Transverse colon (tissue), 4 donors: ENCODE results near the gene TRIM68. TPM values are rescaled to one million over a fixed set of nuclear protein-coding genes. Genes with fewer than 3 reads are reported as not detected.

Experiments used
- DNase-seq: peaks from one replicate; pipeline ENCODE4 v3.0.0-alpha.2; 2019
- H3K27ac ChIP-seq, 4 donors: fragments of 200-600 bp; sonication (generic); 2 replicates each; pipeline ENCODE4 v1.5.1; 2016 to 2018; ENCODE audit warnings: inconsistent platforms in 4 of 4
- H3K27me3 ChIP-seq: fragments of 200-600 bp; sonication (generic); 2 replicates; pipeline ENCODE4 v1.5.1; 2017; ENCODE audit warnings: inconsistent platforms
- H3K36me3 ChIP-seq, 4 donors: fragments of 200-600 bp; sonication (generic); 2 replicates each; pipeline ENCODE4 v1.5.1; 2017 to 2019; ENCODE audit warnings: inconsistent platforms in 4 of 4
- H3K4me1 ChIP-seq, 4 donors: fragments of 200-600 bp; sonication (generic); 2 replicates each; pipeline ENCODE4 v1.5.1; 2017 to 2020; ENCODE audit warnings: inconsistent platforms in 4 of 4
- H3K4me3 ChIP-seq, 4 donors: fragments of 200-600 bp; sonication (generic); 1 replicate in 1 of 4; 2 replicates in 3 of 4; pipeline versions ENCODE4 v1.5.1 to v1.6.1; 2017 to 2019; ENCODE audit warnings: inconsistent platforms in 4 of 4
- H3K9me3 ChIP-seq, 2 donors: fragments of 200-600 bp; sonication (generic); 2 replicates each; pipeline ENCODE4 v1.5.1; 2017 to 2019; ENCODE audit warnings: inconsistent platforms in 2 of 2
- EP300 ChIP-seq: sonication (generic); formaldehyde crosslinking; IDR thresholded peaks from one replicate; pipeline ENCODE4 v1.6.1; 2017; ENCODE audit warnings: antibody characterized with exemption, low read depth
- POLR2A ChIP-seq: fragments of 450-650 bp; IDR thresholded peaks from one replicate; pipeline ENCODE4 v1.6.1; 2016; ENCODE audit warnings: antibody characterized with exemption, mild to moderate bottlenecking, moderate library complexity
- POLR2AphosphoS5 ChIP-seq, 3 donors: sonication (generic); formaldehyde crosslinking; IDR thresholded peaks; one replicate each; pipeline ENCODE4 v1.6.1; 2016; ENCODE audit warnings: antibody characterized with exemption in 3 of 3
- WGBS, 2 donors: methylation state at CpG; one replicate each; pipeline ENCODE4 v1.1.5; 2018; ENCODE audit warnings: low coverage in 1 of 2; 5-methylcytosine and 5-hydroxymethylcytosine counted together
- in situ Hi-C, 4 donors: fragments of 200-750 bp; cut with MboI; loops; one replicate each; pipeline versions ENCODE4 v1.15.0 to v1.15.1; 2017; ENCODE audit warnings: low sequenced_read_pairs in 3 of 4, low pct_ligation_motif_present in 1 of 4, low pct_unique_long_range_greater_than_20kb in 1 of 4
- intact Hi-C: fragments of 100-400 bp; cut with DNase I; formaldehyde crosslinking; loops from one replicate; pipeline ENCODE4 v1.15.1; 2023; ENCODE audit warnings: low total_unique reads
- total RNA-seq, 4 donors: library from RNA; depleted of rRNA; stranded (reverse); fragments of >200 nt; gene quantifications; one replicate each; pipeline ENCODE4 v1.1.0, GENCODE V29; 2016
- TF ChIP-seq, protein P1 (sequence below), 5 experiments: fragments of 200-600 bp in 3 of 5; fragments of 450-650 bp in 2 of 5; sonication (generic) in 3 of 5; IDR thresholded peaks; 1 replicate in 2 of 5; 2 replicates in 3 of 5; pipeline ENCODE4 v1.5.1; 2016 to 2017; ENCODE audit warnings: antibody characterized with exemption in 5 of 5, inconsistent platforms in 3 of 5, mild to moderate bottlenecking in 2 of 5, moderate library complexity in 1 of 5

The TRIM68 gene
- total RNA-seq, 4 donors from 2014 or later, result 12.1 to 30.2 (median 19.9) TPM

- Histone ChIP-seq H3K27ac (peak overlapping the region; percentile 3 to 57 (median 32)), H3K36me3 (no peaks in the 10 kb centered on the region), H3K9me3 (no peaks in the 10 kb centered on the region), H3K4me1 (no peaks in the 10 kb centered on the region), H3K4me3 (no peak overlapping the region), H3K27me3 (no peaks in the 10 kb centered on the region)
- intact Hi-C loops (no loop called here), in situ Hi-C loops (loop anchor here (25.0 kb wide), 2 partner anchors 191 to 366 kb away; partner anchors contain the start of gene OR51S1 (in 1 of the 4))
- TF ChIP-seq POLR2A (no peak), EP300 (no peak), POLR2AphosphoS5 (IDR thresholded peaks at IDR 0.05) (peak in 2 of 3 donors; percentile 23 to 38)
- TF ChIP-seq, protein P1, sequence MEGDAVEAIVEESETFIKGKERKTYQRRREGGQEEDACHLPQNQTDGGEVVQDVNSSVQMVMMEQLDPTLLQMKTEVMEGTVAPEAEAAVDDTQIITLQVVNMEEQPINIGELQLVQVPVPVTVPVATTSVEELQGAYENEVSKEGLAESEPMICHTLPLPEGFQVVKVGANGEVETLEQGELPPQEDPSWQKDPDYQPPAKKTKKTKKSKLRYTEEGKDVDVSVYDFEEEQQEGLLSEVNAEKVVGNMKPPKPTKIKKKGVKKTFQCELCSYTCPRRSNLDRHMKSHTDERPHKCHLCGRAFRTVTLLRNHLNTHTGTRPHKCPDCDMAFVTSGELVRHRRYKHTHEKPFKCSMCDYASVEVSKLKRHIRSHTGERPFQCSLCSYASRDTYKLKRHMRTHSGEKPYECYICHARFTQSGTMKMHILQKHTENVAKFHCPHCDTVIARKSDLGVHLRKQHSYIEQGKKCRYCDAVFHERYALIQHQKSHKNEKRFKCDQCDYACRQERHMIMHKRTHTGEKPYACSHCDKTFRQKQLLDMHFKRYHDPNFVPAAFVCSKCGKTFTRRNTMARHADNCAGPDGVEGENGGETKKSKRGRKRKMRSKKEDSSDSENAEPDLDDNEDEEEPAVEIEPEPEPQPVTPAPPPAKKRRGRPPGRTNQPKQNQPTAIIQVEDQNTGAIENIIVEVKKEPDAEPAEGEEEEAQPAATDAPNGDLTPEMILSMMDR (IDR thresholded peaks at IDR 0.05), result no peak
- 58% methylated on average over 2 of the region's 2 CpGs; no CpG with 5 or more reads in 1 of the 2 donors for WGBS, 2 donors
- no peak for DNase-seq
These were observed 37.9 kb upstream of the TRIM68 start for GRCh38 chr11:4645974-4646373.

- Histone ChIP-seq H3K4me3 (no peak overlapping the region), H3K36me3 (no peaks in the 10 kb centered on the region), H3K9me3 (no peaks in the 10 kb centered on the region), H3K4me1 (no peaks in the 10 kb centered on the region), H3K27me3 (no peaks in the 10 kb centered on the region), H3K27ac (peak overlapping the region in 1 of 4 donors; percentile 12)
- intact Hi-C loops, result no loop called here
- no peak for DNase-seq
- 71% methylated on average over 4 of the region's 4 CpGs; no CpG with 5 or more reads in 1 of the 2 donors for WGBS, 2 donors
- in situ Hi-C loops, result loop anchor here (25.0 kb wide), 2 partner anchors 193 to 368 kb away; partner anchors contain the start of gene OR51S1 (in 1 of the 4)
- TF ChIP-seq EP300 (no peak), POLR2A (no peak), POLR2AphosphoS5 (IDR thresholded peaks at IDR 0.05) (no peak)
- TF ChIP-seq, protein P1 (IDR thresholded peaks at IDR 0.05), result no peak
These were observed 36.2 kb upstream of the TRIM68 start for GRCh38 chr11:4644233-4644632.

- Histone ChIP-seq H3K9me3 (no peaks in the 10 kb centered on the region), H3K27me3 (no peaks in the 10 kb centered on the region), H3K27ac (peak within 1 kb of the TSS in 1 of 4 donors; percentile 12), H3K4me1 (no peaks in the 10 kb centered on the region), H3K4me3 (no peak within 1 kb of the TSS), H3K36me3 (no peaks in the 10 kb centered on the region)
- intact Hi-C loops, result no loop called here
- TF ChIP-seq, protein P1 (IDR thresholded peaks at IDR 0.05), result no peak
- no peak for TF ChIP-seq EP300
- no peak for TF ChIP-seq POLR2AphosphoS5 (IDR thresholded peaks at IDR 0.05)
- TF ChIP-seq POLR2A, result no peak
- in situ Hi-C loops, result loop anchor here (25.0 kb wide), 2 partner anchors 194 to 369 kb away; partner anchors contain the start of gene OR51S1 (in 1 of the 4)
- 62% methylated on average over 3 of the region's 3 CpGs; no CpG with 5 or more reads in 1 of the 2 donors for WGBS, 2 donors
- no peak for DNase-seq
These were observed 35.7 kb upstream of the TRIM68 start, which contains the start of gene OR51E1 for GRCh38 chr11:4643682-4644081. Gene OR51E1, plus strand, starts transcription at chr11:4643982. Its CDS starts 8,545 bp downstream, at chr11:4652527.

GRCh38 chr11:4643076-4643475, 35.0 kb upstream of the TRIM68 start:
- H3K4me1 ChIP-seq, result no peaks in the 10 kb centered on the region
- TF ChIP-seq, protein P1 (IDR thresholded peaks at IDR 0.05), result no peak
- TF ChIP-seq POLR2A, result no peak
- TF ChIP-seq POLR2AphosphoS5 (IDR thresholded peaks at IDR 0.05), result no peak
- TF ChIP-seq EP300, result no peak
- DNase-seq, result no peak
- no peak overlapping the region for H3K27ac ChIP-seq
- H3K36me3 ChIP-seq, result no peaks in the 10 kb centered on the region
- 49 to 59% methylated on average over 5 of the region's 5 CpGs for WGBS, 2 donors
- H3K27me3 ChIP-seq, result no peaks in the 10 kb centered on the region
- intact Hi-C loops (no loop called here), in situ Hi-C loops (loop anchor here (25.0 kb wide), 2 partner anchors 194 to 369 kb away; partner anchors contain the start of gene OR51S1 (in 1 of the 4))
- H3K4me3 ChIP-seq, result no peak overlapping the region
- no peaks in the 10 kb centered on the region for H3K9me3 ChIP-seq
